ENCODE results near the gene KCNAB1. TPM values are rescaled to one million over a fixed set of nuclear protein-coding genes. Genes with fewer than 3 reads are reported as not detected.

KCNAB1 gene
- total RNA-seq, 1 experiment from 2014 or later = not detected

DNA sequence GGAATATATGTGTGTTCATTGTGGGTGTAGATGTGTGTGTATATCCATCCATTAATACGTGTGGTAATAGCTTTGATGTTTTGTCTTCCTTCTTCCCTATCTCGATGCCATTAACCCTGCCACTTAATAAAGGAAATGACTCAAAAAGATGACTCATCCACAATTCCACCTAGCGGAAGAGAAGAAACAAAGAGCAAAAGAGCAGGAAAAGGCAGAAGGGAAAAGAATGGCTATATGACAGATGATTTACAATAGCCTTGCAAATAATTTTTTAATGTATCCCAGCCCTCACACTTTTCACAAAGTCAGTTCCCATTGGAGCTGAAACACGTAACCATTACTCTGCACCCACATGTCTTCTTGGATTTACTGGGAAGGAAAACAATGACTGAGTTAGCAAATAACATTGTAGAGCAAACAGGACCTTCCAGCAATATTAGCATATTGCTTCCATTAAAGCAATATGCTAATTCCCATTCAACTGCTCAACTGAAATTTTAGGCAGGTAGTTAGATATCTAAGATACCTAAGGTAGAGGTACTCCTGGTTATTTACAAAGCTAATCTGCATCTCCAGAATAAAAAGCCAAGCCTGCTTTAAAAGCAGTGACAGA lies 197.2 kb downstream of the KCNAB1 start (continued):
- TF ChIP-seq EGR1 (IDR thresholded peaks at IDR 0.05; ENCODE audit: low read depth) (peak; percentile 56), EZH2 (IDR thresholded peaks at IDR 0.05) (no peak), CBX3 (IDR thresholded peaks at IDR 0.05; ENCODE audit: low read depth) (peak; percentile 79)

DNA sequence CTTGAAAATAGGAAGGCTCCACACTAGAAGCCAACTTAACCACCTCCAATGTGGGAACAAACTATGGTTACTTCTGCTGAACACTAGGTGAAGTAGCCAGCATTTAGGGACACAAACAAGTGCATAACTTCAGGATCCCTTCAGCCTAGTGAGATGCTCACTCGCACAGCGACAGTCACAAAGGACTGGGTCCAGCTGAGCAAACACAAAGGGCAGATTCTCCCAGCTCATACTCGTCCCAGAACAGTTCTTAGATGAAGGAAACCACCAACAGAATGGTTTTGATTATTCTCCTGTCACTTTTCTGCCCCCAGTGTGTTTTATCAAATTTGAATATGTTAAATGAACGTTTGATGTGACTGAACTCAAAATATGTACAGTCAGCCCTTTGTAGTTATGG lies 201.6 kb downstream of the KCNAB1 start:
- ChIA-PET RAD21 (ENCODE audit: low non-redundant PET in 1 of 2, low total read pairs in 2 of 2, uncharacterized antibody in 2 of 2, unreplicated experiment in 2 of 2) (no interaction called here), POLR2A (no interaction called here), CTCF (no interaction called here)
- H3K4me1 ChIP-seq (ENCODE audit: control insufficient read depth in 1 of 2, insufficient read depth in 2 of 2, low read length in 2 of 2) = peaks cover 7 to 16% of the 10 kb centered on the region in 2 experiments
- no peak overlapping the region for H3K4me2 ChIP-seq (ENCODE audit: low read length)
- H3K27ac ChIP-seq (ENCODE audit: low read depth, low read length) = no peak overlapping the region
- BruUV-seq (replicated peaks) = no TSS peak
- DNase-seq (ENCODE audit: low read depth, low spot score) = no peak
- H3K36me3 ChIP-seq (ENCODE audit: control insufficient read depth in 1 of 2, insufficient read depth in 2 of 2, low read length in 2 of 2) = no peaks in the 10 kb centered on the region
- H4K20me1 ChIP-seq (ENCODE audit: insufficient read depth) = no peaks in the 10 kb centered on the region
- no peaks in the 10 kb centered on the region for H3K27me3 ChIP-seq (ENCODE audit: insufficient read depth, low read length)
- ATAC-seq = no peak
- intact Hi-C loops (cut with micrococcal nuclease) = no loop called here
- no peaks in the 10 kb centered on the region for H3K9me2 ChIP-seq (ENCODE audit: insufficient read depth)
- H2AFZ ChIP-seq (ENCODE audit: low read depth, low read length, poor library complexity, severe bottlenecking) = no peak overlapping the region
- H3K9me3 ChIP-seq (ENCODE audit: control insufficient read depth in 1 of 2, insufficient read depth in 1 of 2, low read depth in 1 of 2, low read length in 2 of 2) = no peaks in the 10 kb centered on the region
- no peaks in the 10 kb centered on the region for H3K79me2 ChIP-seq (ENCODE audit: insufficient read depth, low read length)
- no peak overlapping the region for H3K9ac ChIP-seq (ENCODE audit: low read length)
- no peak overlapping the region for H3K4me3 ChIP-seq (replicated peaks in 1 of 2; ENCODE audit: low read depth in 1 of 2, low read length in 2 of 2)
- no peak for TF ChIP-seq EGR1 (IDR thresholded peaks at IDR 0.05; ENCODE audit: low read depth)
- no peak for TF ChIP-seq SP1 (IDR thresholded peaks at IDR 0.05; ENCODE audit: low read depth)
- no peak for TF ChIP-seq RAD21 (IDR thresholded peaks at IDR 0.05; ENCODE audit: low read depth)
- TF ChIP-seq EZH2phosphoT487 (IDR thresholded peaks at IDR 0.05; ENCODE audit: borderline replicate concordance) = no peak
- no peak for TF ChIP-seq CBX3 (IDR thresholded peaks at IDR 0.05; ENCODE audit: low read depth)
- TF ChIP-seq SRF (IDR thresholded peaks at IDR 0.05; ENCODE audit: low read depth) = no peak
- TF ChIP-seq, protein P1, sequence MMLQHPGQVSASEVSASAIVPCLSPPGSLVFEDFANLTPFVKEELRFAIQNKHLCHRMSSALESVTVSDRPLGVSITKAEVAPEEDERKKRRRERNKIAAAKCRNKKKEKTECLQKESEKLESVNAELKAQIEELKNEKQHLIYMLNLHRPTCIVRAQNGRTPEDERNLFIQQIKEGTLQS (IDR thresholded peaks at IDR 0.05) = no peak

GRCh38 chr3:156323466-156323865 lies 203.1 kb downstream of the KCNAB1 start:
- ChIA-PET POLR2A (no interaction called here), RAD21 (ENCODE audit: low non-redundant PET in 1 of 2, low total read pairs in 2 of 2, uncharacterized antibody in 2 of 2, unreplicated experiment in 2 of 2) (no interaction called here), CTCF (no interaction called here)
- Histone ChIP-seq H3K4me2 (ENCODE audit: low read length) (no peak overlapping the region), H3K9me3 (ENCODE audit: control insufficient read depth in 1 of 2, insufficient read depth in 1 of 2, low read depth in 1 of 2, low read length in 2 of 2) (no peaks in the 10 kb centered on the region), H3K9ac (ENCODE audit: low read length) (no peak overlapping the region), H4K20me1 (ENCODE audit: insufficient read depth) (no peaks in the 10 kb centered on the region), H3K36me3 (ENCODE audit: control insufficient read depth in 1 of 2, insufficient read depth in 2 of 2, low read length in 2 of 2) (no peaks in the 10 kb centered on the region), H3K4me1 (ENCODE audit: control insufficient read depth in 1 of 2, insufficient read depth in 2 of 2, low read length in 2 of 2) (peaks cover 0 to under 1% of the 10 kb centered on the region in 2 experiments; a peak in 2 of 4 replicates), H3K4me3 (replicated peaks in 1 of 2; ENCODE audit: low read depth in 1 of 2, low read length in 2 of 2) (no peak overlapping the region), H3K27ac (ENCODE audit: low read depth, low read length) (no peak overlapping the region), H3K79me2 (ENCODE audit: insufficient read depth, low read length) (no peaks in the 10 kb centered on the region), H3K27me3 (ENCODE audit: insufficient read depth, low read length) (no peaks in the 10 kb centered on the region), H3K9me2 (ENCODE audit: insufficient read depth) (no peaks in the 10 kb centered on the region), H2AFZ (ENCODE audit: low read depth, low read length, poor library complexity, severe bottlenecking) (no peak overlapping the region)
- ATAC-seq (no peak), DNase-seq (ENCODE audit: low read depth, low spot score) (no peak)
- TF ChIP-seq CEBPB (IDR thresholded peaks at IDR 0.05; ENCODE audit: low read depth) (0 out of 2 replicates have a peak, but pooled peaks have one; percentile 21), SRF (IDR thresholded peaks at IDR 0.05; ENCODE audit: low read depth) (no peak)
- BruUV-seq (replicated peaks) = no TSS peak
- intact Hi-C loops (cut with micrococcal nuclease) = no loop called here

Data from HCT116 (cell line).